Panc1 (cell line): Measurements from ENCODE around the gene PRRG4. TPM values are rescaled to one million over a fixed set of nuclear protein-coding genes. Genes with fewer than 3 reads are reported as not detected.

Source experiments
- ATAC-seq: fragments of 200-7000 bp; cut with Tn5 transposase; 2 replicates; pipeline ENCODE4 v1.9.1; 2020; ENCODE audit warnings: mild to moderate bottlenecking, moderate library complexity
- BruUV-seq: library from RNA; stranded (reverse); fragments of 400-500 nt; replicated peaks from 2 replicates; lab custom pipeline; 2021; lab: Mats Ljungman, UMichigan
- CTCF ChIA-PET: fragments of 300-600 bp; sonication (Branson Sonifier 250); formaldehyde crosslinking; loops from one replicate; lab custom pipeline; 2022; ENCODE audit warnings: antibody characterized with exemption; lab: Charles Lee
- POLR2A ChIA-PET: fragments of 300-600 bp; sonication (Branson Sonifier 250); formaldehyde crosslinking; loops from one replicate; lab custom pipeline; 2022; ENCODE audit warnings: antibody characterized with exemption; lab: Charles Lee
- DNase-seq: peaks from one replicate; pipeline ENCODE4 v3.0.0-alpha.2; 2010; ENCODE audit warnings: low read depth, low spot score
- H3K27ac ChIP-seq: 2 replicates; pipeline ENCODE4 v1.5.1; 2011; ENCODE audit warnings: mild to moderate bottlenecking, low read length, inconsistent platforms
- H3K27me3 ChIP-seq: fragments of 200-500 bp; sonication (Bioruptor generic); 2 replicates; pipeline ENCODE4 v1.6.0; 2014; ENCODE audit warnings: low read length, inconsistent platforms; ENCODE audit not compliant: control insufficient read depth, insufficient read depth
- H3K36me3 ChIP-seq: fragments of 200-500 bp; sonication (Bioruptor generic); 2 replicates; pipeline ENCODE4 v1.5.1; 2014; ENCODE audit warnings: inconsistent platforms, mild to moderate bottlenecking, low read length, moderate library complexity; ENCODE audit not compliant: control insufficient read depth, insufficient read depth
- H3K4me1 ChIP-seq: 2 replicates; pipeline ENCODE4 v1.5.1; 2011; ENCODE audit warnings: inconsistent platforms, mild to moderate bottlenecking, low read length, moderate library complexity; ENCODE audit not compliant: control insufficient read depth, insufficient read depth
- H3K4me3 ChIP-seq, 2 experiments: 2 replicates each; pipeline ENCODE4 v1.5.1; 2011 to 2012; ENCODE audit warnings: low read depth in 2 of 2, low read length in 2 of 2, mild to moderate bottlenecking in 2 of 2, inconsistent platforms in 1 of 2, moderate library complexity in 1 of 2
- H3K9me3 ChIP-seq: fragments of 200-500 bp; sonication (Bioruptor generic); 2 replicates; pipeline ENCODE4 v1.5.1; 2014; ENCODE audit warnings: low read depth, mild to moderate bottlenecking, inconsistent platforms, low read length, moderate library complexity; ENCODE audit not compliant: control insufficient read depth, insufficient read depth
- CTCF ChIP-seq: fragments of 450-650 bp; IDR thresholded peaks from 2 replicates; pipeline ENCODE4 v1.5.1; 2017; ENCODE audit warnings: mild to moderate bottlenecking
- POLR2AphosphoS5 ChIP-seq: IDR thresholded peaks from 2 replicates; pipeline ENCODE4 v1.6.1; 2012; ENCODE audit warnings: mild to moderate bottlenecking, low read depth, low read length, moderate library complexity
- REST ChIP-seq, 2 experiments: IDR thresholded peaks; 2 replicates each; pipeline ENCODE4 v1.6.1; 2011 to 2012; ENCODE audit warnings: low read depth in 2 of 2, control low read depth in 1 of 2, low read length in 1 of 2, mild to moderate bottlenecking in 1 of 2, moderate library complexity in 1 of 2; ENCODE audit not compliant: insufficient read depth in 1 of 2
- SIN3A ChIP-seq: IDR thresholded peaks from 2 replicates; pipeline ENCODE4 v1.6.1; 2012; ENCODE audit warnings: low read depth, mild to moderate bottlenecking, low read length, moderate library complexity, borderline replicate concordance; ENCODE audit not compliant: insufficient read depth
- TCF7L2 ChIP-seq: IDR thresholded peaks from 2 replicates; pipeline ENCODE4 v1.6.1; 2011; ENCODE audit warnings: mild to moderate bottlenecking, low read depth, low read length, inconsistent platforms
- in situ Hi-C: cut with HindIII; loops from 2 replicates; pipeline ENCODE4 v1.10.0; 2016; ENCODE audit warnings: low sequenced_read_pairs, low pct_unique_long_range_greater_than_20kb
- intact Hi-C: fragments of 100-400 bp; cut with micrococcal nuclease; formaldehyde crosslinking; loops from one replicate; pipeline ENCODE4 v1.10.0; 2022; ENCODE audit not compliant: unreplicated experiment
- total RNA-seq: library from RNA; stranded (reverse); gene quantifications from one replicate; pipeline ENCODE4 v1.2.1, GENCODE V29; 2021; ENCODE audit not compliant: unreplicated experiment

The PRRG4 gene
- total RNA-seq, 1 experiment from 2014 or later: 0.87 TPM

DNA sequence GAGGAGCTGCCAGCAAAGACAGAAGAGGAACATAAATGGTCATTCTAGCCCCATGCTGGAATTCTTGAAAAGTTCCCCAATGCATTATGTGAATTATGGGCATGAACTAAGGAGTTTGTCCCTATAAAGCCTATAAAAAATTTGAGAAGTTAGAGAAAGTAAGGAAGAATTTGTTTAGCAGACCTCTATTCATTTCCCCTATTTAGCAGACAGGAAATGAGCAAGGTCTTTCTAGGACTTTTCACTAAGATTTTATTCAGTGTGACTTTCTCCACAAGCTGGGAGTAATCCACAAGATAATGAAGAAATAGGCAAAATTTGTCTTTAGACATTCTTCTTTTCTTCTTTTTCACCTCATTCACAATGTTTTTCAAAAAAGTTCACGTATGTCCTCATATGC, 20.0 kb downstream of the PRRG4 start:
- TF ChIP-seq CTCF (no peak), SIN3A (no peak), POLR2AphosphoS5 (no peak), REST (IDR thresholded peaks at IDR 0.05; ENCODE audit: insufficient read depth in 1 of 2, low read depth in 2 of 2, low read length in 1 of 2) (no peak), TCF7L2 (no peak)
- ChIA-PET CTCF (no interaction called here), POLR2A (no interaction called here)
- Histone ChIP-seq H3K9me3 (no peaks in the 10 kb centered on the region), H3K4me1 (no peaks in the 10 kb centered on the region), H3K36me3 (no peaks in the 10 kb centered on the region), H3K4me3 (no peak overlapping the region), H3K27me3 (peaks cover 2% of the 10 kb centered on the region; the same call in 1 of the 2 replicates), H3K27ac (no peak overlapping the region)
- no peak for DNase-seq
- intact Hi-C loops (no loop called here), in situ Hi-C loops (no loop called here)
- no TSS peak for BruUV-seq
- no peak for ATAC-seq

- TF ChIP-seq POLR2AphosphoS5 (no peak), REST (IDR thresholded peaks at IDR 0.05; ENCODE audit: insufficient read depth in 1 of 2, low read depth in 2 of 2, low read length in 1 of 2) (no peak), CTCF (no peak)
- POLR2A ChIA-PET: no interaction called here
- Histone ChIP-seq H3K9me3 (no peaks in the 10 kb centered on the region), H3K27ac (no peak overlapping the region), H3K27me3 (peaks cover 10% of the 10 kb centered on the region; the same call in 1 of the 2 replicates), H3K4me1 (no peaks in the 10 kb centered on the region), H3K36me3 (no peaks in the 10 kb centered on the region), H3K4me3 (no peak overlapping the region)
- no TSS peak for BruUV-seq
- CTCF ChIA-PET: no interaction called here
- in situ Hi-C loops: no loop called here
- DNase-seq (no peak), ATAC-seq (no peak)
- intact Hi-C loops: no loop called here
These were observed 21.5 kb downstream of the PRRG4 start for GRCh38 chr11:32851251-32851650.
